Activated CD4-positive, alpha-beta T cell treated with anti-CD3 and anti-CD28 coated beads for 24 hours (primary cell): ENCODE results near the gene AHRR.

Source experiments
- DNase-seq, 2 donors: peaks; one replicate each; pipeline ENCODE4 v3.0.0-alpha.2; 2020; ENCODE audit warnings: low read depth in 2 of 2

The AHRR gene

DNA sequence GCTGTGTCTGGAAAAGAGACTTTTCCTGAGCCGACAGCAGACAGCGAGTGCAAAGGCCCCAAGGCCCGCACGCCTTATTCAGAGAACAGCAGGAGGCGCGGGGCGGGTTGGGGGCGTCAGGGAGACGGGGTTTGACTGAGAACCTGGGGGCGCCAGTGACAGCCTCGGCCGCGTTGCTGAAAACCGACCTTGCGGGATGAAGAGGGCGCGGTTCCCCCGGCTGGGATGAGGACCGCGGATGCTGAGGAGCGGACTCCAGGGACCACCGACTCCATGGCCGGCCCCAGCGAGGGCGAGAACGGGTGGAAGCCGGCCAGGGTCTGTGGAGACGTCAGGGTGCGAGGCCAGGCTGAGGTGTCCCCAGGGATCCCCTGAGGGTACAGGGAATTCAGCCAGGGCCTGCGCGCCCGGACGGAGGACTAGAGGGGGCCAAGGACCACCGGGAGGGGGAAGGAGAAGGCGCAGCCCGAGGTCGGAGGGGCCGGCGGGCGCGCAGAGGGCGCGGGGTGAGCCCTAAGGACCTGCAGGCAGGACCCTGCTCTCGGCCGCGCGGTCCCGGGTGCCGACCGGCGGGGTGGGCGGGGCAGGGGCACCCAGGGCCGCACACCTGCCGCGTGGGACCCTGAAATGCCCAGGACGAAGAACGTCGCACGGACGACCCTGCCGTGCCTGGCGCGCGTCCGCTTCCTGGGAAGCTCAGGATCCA, 837 bp upstream of the AHRR start:
- no peak for DNase-seq

DNA sequence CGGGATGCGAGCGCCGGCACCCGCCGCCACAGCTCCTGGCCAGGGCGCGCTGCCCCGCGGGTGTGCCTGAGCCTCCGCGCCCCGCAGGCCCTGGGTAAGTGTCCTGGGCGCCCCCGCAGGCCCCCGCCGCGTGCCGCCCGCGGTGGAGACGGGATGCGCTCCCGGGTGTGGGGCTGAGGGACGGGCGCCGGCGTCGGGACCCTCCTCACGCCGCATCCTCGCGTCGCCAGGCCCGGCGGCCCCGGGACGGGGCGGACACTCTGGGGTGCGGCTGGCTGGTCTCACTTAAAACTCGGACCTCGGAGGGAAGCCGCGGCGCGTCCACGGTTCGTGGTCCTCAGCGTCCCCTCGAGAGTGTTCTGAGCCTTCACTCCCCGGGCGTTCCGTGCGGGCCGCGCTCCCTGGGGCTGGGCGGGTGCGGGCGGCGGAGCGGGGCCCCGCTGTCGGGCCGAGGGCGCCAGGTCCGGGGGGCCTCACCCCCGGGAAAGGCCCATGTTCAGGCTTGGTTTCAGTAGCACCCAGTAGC, 275 bp downstream of the AHRR start:
- DNase-seq: no peak

DNA sequence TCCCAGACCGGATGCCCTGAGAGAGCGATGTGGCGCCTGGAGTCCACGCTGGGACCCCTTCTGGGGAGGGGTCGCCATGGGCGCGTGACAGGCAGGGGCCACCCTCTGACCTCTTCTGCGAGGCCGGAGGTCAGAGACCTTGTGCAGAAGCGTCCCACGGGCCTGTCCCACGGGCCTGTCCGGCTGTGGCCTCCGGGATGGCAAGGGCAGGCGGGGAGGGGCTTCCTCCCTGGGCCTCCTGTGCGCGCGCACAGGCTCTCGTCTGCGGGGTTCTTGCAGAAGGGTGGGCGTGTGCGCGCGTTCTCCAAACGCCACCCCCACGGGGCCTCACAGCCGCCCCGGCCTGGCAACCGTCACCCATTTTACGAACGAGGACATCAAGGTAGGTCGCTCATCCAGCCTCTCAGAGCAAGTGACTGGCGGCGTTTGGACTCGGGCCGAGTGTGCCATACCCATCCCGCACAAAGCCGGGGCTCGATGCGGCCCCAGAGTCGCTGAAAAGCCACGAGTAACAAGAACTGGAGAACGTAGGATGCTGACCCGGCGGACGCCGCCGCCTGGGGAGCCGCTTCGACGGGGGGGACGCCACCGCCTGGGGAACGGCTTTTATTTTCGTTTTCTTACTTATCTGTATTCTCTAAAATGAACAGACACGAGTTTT, 897 bp downstream of the AHRR start:
- DNase-seq: no peak

DNA sequence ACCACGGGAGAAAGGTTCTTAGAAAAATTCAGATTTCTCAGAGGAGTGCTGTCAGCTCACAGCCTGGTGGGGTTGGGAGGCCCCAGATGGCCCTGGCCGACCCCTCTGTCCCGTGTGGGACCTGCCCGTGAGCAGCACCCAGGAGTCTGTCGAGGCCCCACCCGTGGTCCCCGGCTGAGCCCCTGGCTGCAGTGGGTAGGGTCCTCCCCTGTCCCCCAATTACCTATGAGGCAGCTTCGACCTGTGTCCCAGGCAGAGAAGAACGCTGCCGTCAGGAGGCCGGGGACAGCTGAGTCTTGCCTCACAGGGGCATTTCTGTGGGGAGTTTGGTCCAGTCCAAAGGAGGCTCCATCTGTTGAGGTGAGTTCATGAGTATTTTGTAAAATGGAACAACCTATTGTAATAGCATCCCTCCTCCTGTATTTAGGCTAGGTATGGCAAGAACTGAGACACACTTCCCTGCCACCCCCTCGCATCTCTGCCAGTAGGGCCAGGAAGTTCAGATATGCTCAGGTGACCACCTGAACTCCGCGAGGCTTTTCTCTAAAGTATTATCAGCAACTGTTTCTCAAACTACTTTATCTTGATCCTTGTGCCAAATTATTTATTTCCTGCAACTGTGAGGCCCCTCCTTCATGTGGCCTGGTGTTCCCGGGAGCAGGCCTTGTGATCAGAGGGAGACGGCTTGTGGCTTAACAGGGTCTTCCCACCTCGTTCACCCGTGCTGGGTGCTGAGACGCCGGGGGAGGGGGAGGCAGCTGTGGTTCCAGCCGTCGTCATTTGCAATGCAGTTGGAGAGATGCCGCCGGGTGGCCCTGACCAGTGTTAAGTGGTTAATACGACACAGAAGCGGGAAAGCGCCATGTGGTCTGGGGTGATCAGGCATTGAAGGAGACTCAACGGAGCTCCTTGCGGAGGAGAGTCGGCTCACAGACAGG, 1.7 kb downstream of the AHRR start:
- DNase-seq: no peak

DNA sequence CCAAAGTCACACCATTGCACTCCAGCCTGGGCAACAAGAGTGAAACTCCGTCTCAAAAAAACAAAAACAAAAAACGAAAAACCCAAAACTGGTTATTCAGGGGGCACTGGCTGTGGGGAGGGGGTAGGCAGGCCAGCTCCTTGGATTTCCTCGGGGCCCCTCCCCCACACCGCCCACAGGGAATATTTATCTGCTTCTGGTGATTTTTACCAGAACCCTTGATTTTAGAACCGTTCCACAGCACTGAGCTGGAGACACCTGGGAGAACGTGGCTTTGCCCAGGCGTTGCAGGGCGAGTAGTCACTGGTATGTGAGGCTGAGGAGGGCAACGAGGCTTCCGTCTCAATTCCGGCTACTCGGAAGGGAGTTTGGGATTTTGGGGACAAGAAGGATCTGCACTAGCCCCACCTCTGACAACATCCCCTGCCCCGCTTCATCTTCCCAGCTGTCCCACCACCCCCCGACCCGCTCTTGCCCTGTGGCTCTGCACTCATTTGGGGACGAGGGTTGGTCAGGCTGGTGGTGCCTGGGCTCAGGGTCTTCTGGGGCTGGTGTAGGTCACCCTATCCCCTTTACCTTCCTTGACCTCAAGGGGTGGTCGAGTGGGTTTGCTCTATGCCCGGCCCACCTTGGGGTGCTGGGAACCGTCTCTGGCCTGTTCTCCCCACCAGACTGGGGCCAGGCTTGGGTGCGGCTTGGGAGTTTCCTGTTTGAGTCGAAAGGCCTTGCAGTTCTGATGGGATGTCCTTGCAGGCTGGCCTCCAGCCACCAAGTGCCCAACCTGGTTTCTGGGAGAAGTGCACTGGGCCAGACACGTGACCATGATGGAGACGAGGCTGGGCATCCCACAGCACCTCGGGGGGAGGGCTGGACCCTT, 3.5 kb downstream of the AHRR start:
- DNase-seq: no peak

DNA sequence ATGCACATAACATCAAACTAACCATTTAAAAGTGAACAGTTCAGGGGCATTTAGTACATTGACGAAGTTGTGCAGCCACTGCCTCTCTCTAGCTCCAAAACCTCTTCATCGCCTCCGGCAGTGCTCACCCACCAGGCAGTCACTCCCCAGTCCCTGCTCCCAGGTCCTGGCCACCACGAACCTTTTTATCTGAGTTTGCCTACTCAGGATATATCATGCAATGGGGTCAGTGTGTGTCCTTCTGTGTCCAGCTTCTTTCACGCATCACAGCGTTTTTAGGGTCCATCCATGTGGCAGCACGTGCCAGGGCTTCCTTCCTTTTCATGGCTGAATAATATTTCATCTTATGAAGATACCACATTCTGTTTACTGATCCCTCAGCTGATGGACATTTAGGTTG, 4.6 kb downstream of the AHRR start:
- no peak for DNase-seq

DNA sequence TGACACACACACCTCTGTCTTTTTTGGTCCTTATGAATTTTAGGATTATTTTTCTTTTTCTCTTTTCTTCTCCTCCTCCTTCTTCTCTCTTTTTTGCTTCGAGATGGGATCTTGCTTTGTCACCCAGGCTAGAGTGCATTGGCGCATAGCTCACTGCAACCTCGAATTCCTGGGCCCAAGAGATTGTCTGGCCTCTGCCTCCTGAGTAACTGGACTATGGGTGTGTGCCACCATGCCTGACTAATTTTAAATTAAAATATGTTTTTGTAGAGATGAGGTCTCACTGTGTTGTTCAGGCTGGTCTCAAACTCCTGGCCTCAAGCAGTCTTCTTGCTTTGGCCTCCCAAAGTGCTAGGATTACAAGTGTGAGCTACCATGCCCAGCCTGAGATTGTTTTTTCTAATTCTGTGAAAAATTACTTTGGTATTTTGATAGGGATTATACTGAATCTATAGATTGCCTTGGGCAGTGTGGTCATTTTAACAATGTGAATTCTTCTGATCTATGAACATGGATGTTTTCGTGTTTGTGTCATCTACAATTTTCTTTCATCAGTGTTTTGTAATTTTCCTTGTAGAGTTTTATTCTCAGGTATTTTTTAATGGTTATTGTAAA, 7.7 kb downstream of the AHRR start:
- DNase-seq: no peak

DNA sequence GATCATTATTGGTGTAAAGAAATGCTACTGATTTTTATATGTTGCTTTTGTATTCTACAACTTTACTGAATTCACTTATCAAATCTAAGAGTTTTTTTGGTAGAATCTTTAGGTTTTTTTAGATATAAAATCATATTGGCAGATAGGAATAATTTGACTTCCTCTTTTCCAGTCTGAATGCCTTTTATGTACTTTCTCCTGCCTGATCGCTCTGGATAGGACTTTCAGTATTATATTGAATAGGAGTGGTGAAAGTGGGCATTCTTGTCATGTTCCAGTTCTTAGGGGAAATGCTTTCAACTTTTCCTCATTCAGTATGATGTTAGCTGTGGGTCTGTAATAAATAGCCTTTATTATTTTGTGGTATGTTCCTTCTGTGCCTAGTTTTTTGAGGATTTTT, 8.3 kb downstream of the AHRR start:
- DNase-seq: no peak

DNA sequence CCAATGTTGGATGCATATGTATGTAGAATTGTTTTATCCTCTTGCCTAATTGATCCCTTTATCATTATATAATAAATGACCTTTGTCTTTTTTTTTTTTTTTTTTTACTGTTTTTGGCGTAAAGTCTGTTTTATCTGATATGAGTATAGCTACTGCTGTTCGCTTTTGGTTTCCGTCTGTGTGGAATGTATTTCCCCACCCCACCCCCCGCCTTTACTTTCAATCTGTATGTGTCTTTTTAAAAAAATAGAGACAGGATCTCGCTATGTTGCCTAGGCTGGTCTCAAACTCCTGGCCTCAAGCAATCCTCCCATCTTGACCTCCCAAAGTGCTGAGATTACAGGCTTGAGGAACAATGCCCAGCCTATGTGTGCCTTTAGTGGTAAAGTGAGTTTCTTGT, 11.3 kb downstream of the AHRR start:
- DNase-seq: no peak

DNA sequence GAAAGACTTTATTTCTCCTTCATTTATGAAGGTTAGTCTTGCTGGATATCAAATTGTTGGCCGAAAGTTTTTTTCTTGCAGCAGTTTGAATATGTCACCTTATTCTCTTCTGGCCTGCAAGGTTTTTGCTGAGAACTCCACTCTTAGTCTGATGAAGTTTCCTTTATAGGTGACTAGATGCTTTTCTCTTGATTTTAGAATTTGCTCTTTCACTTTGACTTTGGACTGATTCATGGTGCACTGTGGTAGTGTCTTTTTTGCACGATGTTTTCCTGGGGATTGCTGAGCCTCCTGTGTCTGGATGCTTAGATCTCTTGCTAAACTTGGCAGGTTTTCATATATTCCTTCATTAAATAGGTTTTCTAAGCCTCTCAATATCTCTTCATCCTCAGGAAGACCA, 12.4 kb downstream of the AHRR start:
- DNase-seq: no peak

DNA sequence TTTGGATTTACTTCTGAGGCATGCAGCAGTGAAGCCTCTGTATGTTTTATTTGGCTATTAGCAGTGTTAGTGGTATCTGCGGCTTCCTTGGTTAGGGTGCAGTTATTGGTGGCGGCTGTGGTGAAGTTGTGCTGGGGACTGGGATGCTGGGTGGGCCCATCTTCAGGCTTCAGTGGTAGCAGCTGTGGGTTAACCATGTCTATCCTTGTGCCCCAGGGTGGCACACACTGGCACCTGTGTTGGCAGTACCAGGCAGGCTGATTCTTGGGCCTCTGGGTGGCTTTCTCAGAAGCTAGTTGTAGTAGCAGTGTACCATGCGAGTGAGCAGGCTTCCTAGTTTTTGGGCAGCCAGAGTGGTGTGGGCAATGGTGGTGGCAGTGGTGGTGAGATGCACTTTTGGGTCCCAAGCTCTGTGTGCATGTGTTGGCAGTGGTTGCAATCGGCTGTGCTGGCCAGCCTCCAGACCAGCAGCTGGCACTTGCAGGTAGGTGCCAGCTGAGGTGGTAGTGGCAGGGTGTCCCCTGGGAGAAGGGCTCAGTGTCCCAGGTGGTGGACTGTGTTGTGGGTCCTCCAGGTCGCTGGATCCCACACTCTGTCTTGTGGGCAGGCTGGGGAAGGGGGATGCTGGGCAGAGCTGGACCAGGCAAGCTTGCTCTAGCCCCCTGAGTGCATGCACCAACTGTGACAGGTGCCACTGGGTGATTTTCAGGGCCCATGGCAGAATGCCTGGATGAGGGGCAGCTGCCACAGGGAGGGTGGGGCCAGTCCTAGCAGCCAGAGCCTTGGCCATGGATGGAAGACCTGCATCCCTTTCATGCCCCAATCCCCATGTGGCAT, 13.6 kb downstream of the AHRR start:
- no peak for DNase-seq

DNA sequence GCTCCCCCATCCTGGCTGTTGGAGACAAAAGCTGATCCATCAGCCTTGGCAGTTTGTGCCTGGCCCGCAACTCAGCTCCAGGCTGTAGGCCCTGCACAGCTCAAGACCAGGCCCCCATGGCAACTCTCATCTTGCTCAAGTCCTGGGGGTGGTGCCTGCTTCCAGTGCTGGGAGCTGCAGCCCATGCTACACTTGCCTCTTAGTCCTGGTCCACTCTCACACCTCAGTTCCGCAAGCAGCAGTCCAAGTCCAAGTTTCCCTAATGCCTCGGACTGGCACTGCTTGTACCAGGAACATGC, 14.2 kb downstream of the AHRR start:
- DNase-seq: no peak

DNA sequence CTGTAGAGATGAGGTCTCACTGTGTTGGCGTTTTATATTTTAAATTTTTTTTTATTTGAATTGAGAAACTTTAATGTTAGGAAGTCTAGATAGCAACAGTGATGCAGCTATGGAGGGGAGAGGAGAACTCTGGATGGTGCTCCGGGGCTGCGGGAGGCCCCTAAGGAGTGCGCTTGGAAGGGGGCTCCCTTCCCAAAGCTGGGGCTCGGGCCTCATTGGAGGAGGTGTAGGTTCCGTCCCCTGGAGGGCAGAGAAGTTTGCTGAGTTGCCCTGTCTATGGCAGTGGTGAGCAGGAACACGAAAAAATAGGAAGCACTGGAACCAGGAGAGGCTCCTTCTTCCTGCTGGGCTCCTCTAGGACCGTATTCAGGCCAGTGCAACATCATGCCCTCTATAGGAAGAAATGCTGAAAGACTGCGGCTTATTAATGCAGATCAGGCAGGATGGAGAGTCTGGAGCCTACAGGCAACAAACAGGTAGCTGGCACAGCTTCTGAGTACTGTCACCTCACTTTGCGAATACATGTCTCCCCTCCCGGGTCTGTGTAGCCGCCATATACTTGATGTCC, 16.1 kb downstream of the AHRR start:
- no peak for DNase-seq

DNA sequence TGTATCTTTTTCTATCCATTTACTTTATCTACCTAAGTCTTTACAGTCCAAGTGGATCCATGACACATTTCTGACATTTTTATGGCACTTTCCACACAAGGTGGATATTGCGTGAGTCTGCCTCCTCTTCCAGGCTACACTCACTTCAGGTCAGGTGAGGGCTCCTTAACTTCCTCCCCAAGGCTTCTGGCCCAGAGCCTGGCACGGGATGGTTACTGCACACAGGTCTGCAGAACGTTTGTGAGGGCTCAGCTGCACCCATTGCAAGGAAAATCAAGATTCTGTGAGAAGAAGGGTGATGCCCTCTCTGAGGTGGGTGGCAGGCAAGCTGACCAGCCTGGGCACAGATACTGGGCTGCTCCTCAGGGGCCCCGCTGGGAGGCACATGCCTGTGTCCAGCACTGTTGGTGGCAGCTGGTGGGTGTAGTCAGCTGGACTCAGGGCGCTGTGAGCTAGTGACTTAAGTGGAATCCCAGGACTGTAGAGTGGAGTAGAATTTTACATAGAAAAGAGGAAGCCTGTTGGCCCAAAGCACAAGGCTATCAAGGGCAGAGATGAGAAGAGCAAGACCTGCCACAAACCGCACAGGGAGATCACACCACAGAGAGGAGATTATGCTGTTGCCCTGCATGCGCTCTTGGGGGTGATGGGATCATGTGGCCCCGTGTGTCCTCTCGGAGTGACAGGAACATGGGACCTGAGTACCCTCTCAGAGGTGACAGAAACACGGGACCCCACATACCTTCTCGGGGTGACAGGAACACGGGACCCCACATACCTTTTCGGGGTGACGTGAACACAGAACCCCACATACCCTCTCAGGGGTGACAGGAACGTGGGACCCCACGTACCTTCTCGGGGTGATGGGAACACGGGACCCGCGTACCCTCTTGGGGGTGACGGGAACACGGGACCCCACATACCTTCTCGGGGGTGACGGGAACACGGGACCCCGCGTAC, 21.3 kb downstream of the AHRR start:
- DNase-seq: no peak

DNA sequence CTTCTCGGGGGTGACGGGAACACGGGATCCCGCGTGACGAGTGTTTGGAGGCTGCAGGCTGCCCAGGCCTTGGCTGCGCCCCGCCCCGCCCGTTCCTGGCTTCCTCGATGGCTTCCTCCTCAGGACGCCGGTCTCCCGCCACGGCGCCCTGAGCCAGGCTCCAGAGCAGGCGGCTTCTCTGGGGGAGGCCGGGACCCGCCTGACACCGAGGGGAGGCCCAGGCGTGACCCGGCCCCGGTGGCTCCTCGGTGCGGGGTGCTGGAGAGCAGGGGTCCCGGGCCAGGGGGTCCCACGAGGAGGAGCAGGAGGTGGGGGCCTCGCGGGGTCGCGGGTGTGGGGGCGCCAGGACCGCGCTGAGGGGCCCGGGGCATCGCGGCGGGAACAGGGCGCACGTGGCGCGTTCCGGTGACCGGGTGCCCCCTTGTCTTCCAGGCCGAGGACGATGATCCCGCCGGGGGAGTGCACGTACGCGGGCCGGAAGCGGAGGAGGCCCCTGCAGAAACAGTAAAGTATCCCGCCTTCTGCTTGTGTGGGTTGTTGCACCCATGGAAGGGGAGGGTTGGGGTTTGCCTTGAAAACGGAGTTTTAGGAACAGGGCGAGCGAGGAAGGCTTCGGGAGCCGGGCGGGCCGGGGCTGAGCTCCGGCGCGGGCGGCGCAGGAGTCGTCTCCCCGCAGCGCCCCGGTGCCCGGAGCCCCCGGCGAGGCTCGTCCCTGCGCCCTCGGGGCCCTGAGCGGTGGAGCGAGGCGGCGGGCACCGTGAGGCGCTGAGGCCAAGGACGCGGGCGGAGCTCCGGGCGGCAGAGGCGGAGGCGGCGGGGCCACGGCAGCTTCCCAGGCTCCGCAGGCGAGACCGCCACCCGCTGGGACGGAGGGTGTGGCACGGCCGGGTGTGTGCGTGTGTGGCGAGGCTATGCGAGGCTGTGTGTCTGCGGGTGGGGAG, 22.2 kb downstream of the AHRR start:
- peak in 1 of 2 donors; percentile 45 for DNase-seq

DNA sequence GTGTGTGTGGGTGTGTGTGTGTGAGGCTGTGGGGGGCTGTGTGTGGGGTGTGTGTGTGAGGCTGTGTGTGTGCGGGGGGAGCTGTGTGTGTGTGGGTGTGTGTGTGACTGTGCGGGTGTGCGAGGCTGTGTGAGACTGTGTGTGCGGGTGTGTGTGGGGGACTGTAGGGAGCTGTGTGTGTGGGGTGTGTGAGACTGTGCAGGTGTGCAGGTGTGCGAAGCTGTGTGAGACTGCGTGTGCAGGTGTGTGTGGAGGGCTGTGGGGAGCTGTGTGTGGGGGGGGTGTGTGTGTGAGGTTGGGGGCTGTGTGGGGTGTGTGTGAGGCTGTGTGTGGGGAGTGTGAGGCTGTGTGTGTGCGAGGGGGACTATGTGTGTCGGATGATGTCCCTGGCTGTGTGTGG, 23.2 kb downstream of the AHRR start:
- DNase-seq: no peak

DNA sequence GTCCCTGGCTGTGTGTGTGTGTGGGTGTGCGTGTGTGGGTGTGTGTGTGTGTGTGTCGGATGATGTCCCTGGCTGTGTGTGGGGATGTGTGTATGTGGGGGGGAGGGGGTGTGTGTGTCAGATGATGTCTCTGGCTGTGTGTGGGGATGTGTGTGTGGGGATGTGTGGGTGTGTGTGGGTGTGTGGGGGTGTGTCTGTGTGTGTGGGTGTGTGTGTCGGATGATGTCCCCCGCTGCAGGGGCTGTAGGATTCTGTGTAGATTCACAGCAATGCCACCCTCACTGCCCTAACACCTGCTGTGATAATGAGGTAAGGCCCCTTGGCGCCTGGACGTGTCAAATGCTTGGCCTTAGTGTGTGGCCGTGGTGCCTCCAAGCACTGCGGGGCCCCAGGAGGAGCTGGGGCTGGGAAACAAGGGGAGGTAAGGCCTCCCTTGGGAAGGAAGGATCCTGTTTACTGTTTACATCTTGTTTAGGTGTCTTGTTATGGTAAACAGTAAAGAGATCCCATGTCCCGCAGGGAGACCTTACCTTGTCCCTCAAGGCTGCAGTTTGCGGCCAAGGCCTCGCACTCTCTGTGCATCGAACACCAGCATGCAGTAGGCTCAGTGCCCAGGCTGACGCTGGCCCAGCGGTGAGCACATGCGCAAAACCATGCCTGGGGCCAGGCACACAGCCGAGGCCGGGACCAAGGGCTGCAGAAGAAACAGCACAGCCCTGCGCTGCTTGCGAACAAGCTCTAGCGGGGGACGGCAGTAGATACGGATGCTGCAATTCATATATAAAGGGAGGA, 24.1 kb downstream of the AHRR start:
- DNase-seq: no peak
